ENCODE data around the gene MYG1. TPM values are rescaled to one million over a fixed set of nuclear protein-coding genes. Genes with fewer than 3 reads are reported as not detected.
"Not testable (repeated sequence)": the region's sequence is repeated elsewhere in the genome, so short reads cannot be mapped to it uniquely, and the experiment has no call there.

MYG1 gene
- polyA plus RNA-seq, 3 donors: 45.0 to 57.6 (median 53.7) TPM

DNA sequence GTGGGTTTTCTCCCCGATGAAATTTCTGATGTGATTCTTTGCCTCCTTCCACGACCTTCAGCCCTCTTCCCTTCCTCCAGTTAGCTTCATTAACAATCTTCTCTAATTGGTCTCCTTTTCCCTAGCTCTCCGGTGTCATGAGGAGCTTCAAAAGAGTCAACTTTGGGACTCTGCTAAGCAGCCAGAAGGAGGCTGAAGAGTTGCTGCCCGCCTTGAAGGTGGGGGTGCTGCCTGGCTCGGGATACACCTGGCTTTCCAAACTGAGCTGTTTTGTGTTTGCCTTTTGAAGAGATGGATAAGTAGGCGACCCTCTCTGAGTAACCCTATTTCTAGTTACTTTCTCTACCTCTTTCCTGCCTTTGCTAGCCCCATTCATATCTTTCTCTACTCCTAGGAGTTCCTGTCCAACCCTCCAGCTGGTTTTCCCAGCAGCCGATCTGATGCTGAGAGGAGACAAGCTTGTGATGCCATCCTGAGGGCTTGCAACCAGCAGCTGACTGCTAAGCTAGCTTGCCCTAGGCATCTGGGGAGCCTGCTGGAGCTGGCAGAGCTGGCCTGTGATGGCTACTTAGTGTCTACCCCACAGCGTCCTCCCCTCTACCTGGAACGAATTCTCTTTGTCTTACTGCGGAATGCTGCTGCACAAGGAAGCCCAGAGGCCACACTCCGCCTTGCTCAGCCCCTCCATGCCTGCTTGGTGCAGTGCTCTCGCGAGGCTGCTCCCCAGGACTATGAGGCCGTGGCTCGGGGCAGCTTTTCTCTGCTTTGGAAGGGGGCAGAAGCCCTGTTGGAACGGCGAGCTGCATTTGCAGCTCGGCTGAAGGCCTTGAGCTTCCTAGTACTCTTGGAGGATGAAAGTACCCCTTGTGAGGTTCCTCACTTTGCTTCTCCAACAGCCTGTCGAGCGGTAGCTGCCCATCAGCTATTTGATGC is 30.6 kb upstream of the MYG1 start:
- no peak for DNase-seq (ENCODE audit: extremely low read depth in 1 of 11, low read depth in 9 of 11, low spot score in 4 of 11)

DNA sequence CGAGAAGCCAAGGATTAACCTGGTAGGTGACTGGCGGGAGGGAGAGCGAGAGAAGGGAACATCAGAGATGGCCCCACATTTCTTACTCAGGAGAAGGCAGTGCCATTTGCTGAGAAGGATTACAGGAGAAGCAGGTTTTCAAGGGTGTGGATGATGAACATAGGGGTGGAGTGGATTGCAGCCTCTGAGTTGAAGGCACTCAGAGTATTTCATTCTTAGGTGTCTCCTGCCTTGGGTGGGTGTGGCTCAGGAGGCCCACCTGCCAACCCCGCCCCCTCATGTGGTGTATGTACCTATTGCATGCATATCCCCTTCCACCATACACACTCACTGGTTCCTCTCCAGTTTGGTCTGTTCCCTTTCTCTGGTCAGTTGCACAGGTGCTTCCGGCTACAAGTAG is 25.1 kb upstream of the MYG1 start:
- no peak for DNase-seq (ENCODE audit: extremely low read depth in 1 of 11, low read depth in 9 of 11, low spot score in 4 of 11)

DNA sequence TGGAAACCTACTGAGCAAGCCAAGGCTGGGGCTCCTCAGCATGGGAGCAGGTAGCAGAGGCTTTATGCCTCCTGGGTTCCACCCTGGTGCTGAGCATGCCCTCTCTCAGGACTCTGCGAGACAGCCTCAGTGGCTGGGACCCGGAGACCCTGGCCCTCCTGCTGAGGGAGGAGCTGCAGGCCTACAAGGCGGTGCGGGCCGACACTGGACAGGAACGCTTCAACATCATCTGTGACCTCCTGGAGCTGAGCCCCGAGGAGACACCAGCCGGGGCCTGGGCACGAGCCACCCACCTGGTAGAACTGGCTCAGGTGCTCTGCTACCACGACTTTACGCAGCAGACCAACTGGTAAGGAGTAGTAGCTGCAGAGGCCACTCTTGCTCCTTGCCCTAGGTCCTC is 23.0 kb upstream of the MYG1 start:
- DNase-seq (ENCODE audit: extremely low read depth in 1 of 11, low read depth in 9 of 11, low spot score in 4 of 11): no peak

DNA sequence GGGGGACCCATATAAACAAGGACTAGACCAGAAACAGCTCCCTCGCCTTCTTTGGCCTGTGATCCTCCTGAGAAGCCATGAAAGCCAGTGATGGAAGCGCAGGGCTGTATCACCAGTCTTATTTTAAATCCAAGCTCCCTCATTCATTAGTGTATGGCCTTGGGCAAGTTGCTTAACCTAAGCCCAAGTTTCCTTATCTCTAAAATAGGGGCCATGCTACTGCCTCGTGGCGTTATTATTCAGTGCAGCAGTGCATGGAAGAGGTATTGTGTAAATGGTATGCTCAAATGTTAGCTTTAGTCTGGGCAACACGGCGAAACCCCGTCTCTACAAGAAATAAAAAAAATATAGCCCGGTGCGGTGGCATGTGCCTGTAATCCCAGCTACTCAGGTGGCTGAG is 21.5 kb upstream of the MYG1 start:
- no peak for DNase-seq (ENCODE audit: extremely low read depth in 1 of 11, low read depth in 9 of 11, low spot score in 4 of 11)

DNA sequence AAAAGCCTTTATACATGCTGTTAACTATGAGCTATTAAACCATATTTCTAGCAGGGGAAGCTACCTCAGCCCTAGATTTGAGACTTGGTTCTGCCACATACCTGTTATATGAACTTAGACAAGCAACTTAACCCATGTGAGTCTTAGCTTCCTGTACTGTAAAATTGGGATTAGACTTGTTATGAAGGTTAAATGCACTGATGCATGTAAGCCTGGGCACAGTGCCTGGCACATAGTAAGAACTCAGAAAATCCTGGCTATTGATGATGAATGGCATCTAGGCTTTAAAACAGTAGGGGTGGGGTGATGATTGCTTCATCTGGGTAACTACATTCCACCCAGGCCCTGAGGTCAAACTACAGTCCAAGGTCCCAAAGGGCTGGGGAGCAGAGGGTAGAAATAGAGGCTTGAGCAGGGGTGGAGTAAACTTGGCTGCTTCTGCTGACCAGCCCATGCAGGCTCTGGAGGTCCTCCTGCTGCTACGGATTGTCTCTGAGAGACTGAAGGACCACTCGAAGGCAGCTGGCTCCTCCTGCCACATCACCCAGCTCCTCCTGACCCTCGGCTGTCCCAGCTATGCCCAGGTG is 20.1 kb upstream of the MYG1 start:
- DNase-seq (ENCODE audit: extremely low read depth in 1 of 11, low read depth in 9 of 11, low spot score in 4 of 11): no peak

DNA sequence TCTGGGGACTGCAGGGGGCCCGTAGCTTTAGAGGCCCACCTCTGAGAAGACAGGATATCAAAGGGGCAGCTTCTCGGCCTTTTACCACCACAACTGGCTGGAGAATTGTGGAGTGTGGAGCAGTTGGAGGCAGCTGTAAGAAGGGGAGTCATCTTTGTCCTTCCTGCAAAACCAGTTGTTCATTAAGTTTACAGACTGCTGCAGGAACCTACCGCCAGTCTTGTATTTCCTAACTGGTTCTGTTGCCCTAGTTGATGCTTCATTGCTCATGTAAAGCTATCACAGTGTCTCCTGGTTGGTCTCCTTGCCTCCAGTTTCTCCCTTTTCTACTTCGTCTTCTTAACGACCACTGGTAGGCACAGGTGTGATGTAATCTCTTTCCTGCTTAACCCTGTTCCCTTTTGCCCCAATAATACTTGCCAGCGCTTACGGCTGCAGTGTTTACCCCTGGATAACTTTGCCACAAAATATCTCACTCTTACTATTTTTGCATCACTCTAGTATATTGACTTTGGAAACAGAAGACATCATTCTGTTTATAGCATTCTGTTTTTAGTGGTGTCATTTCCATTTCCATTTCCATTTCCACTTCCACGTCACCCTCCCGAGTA is 19.5 kb upstream of the MYG1 start:
- DNase-seq (ENCODE audit: extremely low read depth in 1 of 11, low read depth in 9 of 11, low spot score in 4 of 11): no peak

DNA sequence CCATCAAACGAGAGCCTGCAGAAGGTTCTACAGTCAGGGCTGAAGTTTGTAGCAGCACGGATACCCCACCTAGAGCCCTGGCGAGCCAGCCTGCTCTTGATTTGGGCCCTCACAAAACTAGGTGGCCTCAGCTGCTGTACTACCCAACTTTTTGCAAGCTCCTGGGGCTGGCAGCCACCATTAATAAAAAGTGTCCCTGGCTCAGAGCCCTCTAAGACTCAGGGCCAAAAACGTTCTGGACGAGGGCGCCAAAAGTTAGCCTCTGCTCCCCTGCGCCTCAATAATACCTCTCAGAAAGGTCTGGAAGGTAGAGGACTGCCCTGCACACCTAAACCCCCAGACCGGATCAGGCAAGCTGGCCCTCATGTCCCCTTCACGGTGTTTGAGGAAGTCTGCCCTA is 13.0 kb upstream of the MYG1 start:
- no peak for DNase-seq (ENCODE audit: extremely low read depth in 1 of 11, low read depth in 9 of 11, low spot score in 4 of 11)

DNA sequence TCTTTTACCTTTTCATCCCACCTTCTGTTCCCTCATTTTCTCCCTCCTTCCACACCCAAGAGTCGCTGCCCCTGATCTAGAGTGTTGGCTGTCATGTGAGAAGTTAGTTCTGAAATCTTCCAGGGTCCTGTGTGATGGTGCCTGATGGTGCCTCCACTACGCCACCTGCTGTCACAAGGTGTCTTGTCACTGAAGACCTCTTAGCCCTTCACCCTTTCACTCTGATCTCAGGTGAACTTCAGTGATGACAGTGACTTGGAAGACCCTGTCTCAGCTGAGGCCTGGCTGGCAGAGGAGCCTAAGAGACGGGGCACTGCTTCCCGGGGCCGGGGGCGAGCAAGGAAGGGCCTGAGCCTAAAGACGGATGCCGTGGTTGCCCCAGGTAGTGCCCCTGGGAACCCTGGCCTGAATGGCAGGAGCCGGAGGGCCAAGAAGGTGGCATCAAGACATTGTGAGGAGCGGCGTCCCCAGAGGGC is 11.7 kb upstream of the MYG1 start:
- peak in 2 of 11 donors; percentile 19 to 47 for DNase-seq (ENCODE audit: extremely low read depth in 1 of 11, low read depth in 9 of 11, low spot score in 4 of 11)

DNA sequence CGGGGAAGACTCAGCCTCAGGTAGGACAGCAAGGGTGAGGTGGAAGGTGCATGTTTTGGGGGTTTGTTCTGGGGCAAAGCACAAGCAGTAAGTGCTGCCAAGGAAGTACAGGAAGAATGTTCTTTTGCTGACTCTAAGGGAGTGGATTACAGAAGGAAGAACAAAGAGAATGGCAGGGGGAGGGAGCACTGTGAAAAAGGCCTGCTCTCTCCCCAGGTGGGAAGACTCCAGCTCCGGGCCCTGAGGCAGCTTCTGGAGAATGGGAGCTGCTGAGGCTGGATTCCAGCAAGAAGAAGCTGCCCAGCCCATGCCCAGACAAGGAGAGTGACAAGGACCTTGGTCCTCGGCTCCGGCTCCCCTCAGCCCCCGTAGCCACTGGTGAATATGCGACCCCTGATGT is 11.2 kb upstream of the MYG1 start:
- no peak for DNase-seq (ENCODE audit: extremely low read depth in 1 of 11, low read depth in 9 of 11, low spot score in 4 of 11)

DNA sequence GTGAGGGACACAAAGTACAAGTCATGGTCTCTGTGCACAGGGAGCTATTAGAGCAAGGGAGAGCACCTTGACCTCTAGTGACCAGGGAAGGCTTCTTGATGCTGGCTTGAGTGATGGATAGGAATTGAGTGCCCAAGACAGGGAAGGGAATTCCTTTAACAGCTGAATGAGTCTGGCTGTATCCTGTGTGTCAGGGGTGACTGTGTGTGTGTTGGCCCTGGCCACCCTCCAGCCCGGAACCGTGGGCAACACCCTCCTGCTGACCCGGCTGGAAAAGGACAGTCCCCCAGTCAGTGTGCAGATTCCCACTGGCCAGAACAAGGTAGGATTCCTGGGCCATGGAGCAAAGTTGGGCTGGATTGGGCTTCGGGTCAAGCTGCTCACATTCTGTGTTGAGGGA is 9.6 kb upstream of the MYG1 start:
- no peak for DNase-seq (ENCODE audit: extremely low read depth in 1 of 11, low read depth in 9 of 11, low spot score in 4 of 11)

DNA sequence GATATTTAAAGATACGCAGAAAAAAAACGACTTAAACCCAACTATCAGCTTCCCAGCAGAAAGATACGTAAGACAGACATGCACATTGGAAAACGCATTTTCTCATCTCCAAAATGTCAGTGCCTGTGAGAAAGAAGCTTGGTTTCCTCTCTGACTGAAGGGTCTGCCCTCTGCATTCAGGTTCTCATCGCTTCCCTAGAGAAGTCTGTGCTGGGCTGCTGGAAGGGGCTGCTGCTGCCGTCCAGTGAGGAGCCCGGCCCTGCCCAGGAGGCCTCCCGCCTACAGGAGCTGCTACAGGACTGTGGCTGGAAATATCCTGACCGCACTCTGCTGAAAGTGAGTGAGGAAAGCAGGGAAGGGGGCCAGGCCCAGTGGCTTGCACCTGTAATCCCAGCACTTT is 8.8 kb upstream of the MYG1 start:
- DNase-seq (ENCODE audit: extremely low read depth in 1 of 11, low read depth in 9 of 11, low spot score in 4 of 11): no peak

DNA sequence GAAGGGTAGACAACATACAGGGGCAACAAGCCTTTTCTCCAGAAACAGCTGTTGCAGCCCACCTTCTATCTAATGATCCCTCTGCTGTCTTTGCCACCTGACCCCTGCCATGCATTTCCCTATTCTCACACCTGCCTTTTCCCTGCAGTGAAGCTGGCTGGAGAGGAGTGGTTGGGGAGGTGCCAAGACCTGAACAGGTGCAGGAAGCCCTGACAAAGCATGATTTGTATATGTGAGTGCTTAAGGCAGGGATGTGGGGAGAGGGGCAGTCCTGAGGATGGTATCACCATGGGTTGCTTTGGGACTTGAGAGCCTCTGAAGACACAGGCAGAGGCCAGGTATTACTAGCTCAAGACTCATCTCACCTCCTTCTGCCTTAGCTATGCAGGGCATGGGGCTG is 7.1 kb upstream of the MYG1 start:
- no peak for DNase-seq (ENCODE audit: extremely low read depth in 1 of 11, low read depth in 9 of 11, low spot score in 4 of 11)

DNA sequence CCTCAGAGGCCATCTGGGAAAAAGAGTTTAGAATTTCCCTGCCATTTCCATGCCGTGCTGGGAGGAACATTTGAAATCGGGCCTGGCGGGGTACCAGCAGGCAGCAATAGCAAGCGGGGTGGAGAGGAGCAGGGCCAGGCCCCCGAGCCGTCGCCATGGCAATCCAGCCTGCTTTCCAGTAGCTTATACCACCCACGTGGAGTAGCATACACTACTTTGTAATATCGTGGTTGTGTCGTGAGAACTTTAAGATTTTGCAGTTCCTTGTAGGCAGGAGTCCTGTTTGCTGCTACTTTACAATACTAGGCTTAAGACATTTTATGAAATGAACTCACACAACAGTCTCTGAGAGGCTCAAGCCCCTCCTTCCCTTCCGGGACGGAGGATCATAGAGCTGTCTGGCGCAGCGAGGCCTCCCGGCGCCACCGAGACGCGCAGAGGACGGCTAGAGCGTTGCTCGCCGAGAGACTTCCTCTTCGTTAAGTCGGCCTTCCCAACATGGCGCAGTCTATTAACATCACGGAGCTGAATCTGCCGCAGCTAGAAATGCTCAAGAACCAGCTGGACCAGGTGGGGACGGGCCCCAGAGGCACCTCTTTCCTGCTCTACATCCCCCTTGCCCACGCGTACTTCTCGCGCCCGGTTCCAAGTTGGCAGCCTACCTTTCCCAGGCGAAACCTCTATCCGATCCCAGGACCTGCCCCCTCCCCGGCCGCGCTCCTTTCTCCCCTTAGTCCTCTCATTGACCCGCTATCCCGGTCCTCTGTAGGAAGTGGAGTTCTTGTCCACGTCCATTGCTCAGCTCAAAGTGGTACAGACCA is 4.2 kb upstream of the MYG1 start, which contains the start of gene PFDN5:
TSS of gene PFDN5 (plus strand) at position 473 of the 821 bp plus-strand sequence. CDS start at position 499, 26 bp downstream.
- DNase-seq (ENCODE audit: extremely low read depth in 1 of 11, low read depth in 9 of 11, low spot score in 4 of 11): peak; percentile 70 to 88 (median 84)

DNA sequence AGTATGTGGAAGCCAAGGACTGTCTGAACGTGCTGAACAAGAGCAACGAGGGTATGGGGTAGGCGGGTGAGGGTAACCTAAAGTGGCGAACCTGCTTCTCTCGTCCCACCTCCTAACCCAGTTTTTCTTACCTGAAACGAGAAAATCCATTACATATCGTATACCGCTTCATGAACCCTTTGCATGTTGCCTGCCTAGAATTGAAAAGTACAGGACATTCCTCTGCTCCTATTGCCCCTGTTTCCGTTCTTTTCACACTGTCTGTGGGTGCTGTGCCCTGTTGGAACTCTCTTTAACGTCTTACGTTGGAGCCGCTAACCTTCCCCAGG is 3.6 kb upstream of the MYG1 start:
- no peak for DNase-seq (ENCODE audit: extremely low read depth in 1 of 11, low read depth in 9 of 11, low spot score in 4 of 11)

DNA sequence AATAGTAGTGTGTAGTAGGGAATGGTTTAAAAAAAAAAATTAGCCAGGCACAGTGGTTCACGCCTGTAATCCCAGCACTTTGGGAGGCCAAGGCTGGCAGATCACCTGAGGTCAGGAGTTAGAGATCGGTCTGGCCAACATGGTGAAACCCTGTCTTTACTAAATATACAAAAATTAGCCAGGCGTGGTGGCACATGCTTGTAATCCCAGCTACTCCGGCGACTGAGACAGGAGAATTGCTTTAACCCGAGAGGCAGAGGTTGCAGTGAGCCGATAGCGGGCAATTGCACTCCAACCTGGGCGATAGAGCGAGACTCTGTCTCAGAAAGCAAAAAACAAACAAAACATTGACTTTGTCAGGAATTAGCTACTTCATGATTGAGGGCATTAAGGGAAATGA is 2.4 kb upstream of the MYG1 start:
- not testable (repeated sequence) for DNase-seq (ENCODE audit: extremely low read depth in 1 of 11, low read depth in 9 of 11, low spot score in 4 of 11)

DNA sequence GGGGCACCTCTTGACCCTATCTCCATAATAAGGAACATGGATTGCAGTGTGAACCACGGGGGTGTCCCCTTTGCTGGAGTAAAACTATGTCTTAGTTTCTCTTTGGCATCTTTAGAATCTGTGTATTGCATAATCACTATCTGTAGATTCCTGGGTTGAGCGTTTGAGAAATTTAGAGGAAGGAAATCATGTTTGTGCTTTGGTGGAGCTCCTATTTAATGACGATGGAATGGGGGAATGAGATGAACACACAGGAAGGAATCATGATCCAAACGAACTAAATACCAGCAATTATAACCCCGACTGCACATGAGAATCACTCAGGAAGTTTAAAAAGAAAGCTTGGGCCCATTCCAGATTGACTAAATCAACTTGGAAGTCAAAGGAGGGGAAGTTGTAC is 1.3 kb upstream of the MYG1 start:
- no peak for DNase-seq (ENCODE audit: extremely low read depth in 1 of 11, low read depth in 9 of 11, low spot score in 4 of 11)

DNA sequence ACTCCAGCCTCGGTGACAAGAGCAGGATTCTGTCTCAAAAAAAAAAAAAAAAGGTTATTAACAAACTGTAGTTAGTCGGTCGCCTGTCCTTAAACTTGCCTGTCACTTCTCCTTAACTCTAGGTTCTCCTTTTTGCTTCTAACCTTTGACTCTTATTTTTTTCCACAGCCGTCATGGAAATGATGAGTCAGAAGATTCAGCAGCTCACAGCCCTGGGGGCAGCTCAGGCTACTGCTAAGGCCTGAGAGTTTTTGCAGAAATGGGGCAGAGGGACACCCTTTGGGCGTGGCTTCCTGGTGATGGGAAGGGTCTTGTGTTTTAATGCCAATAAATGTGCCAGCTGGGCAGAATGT is 418 bp upstream of the MYG1 start:
- peak in 1 of 11 donors; percentile 36 for DNase-seq (ENCODE audit: extremely low read depth in 1 of 11, low read depth in 9 of 11, low spot score in 4 of 11)

DNA sequence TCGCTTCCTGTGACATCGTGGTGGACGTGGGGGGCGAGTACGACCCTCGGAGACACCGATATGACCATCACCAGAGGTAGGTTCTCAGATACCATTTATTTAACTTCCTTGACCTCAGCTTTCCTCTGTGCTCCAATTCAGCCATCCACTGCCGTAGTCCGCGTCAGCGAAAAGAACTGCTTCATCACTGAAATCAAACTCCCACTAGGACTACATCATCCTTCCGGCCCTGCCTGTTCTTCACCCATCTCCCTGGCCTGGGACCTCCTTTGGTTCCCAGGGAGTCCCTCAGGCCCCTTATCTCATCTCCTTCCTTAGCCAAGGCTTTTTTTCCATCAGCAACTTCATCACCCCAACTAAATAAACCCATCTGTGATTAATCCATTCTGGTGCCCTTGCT is 692 bp downstream of the MYG1 start:
- no peak for DNase-seq (ENCODE audit: extremely low read depth in 1 of 11, low read depth in 9 of 11, low spot score in 4 of 11)

DNA sequence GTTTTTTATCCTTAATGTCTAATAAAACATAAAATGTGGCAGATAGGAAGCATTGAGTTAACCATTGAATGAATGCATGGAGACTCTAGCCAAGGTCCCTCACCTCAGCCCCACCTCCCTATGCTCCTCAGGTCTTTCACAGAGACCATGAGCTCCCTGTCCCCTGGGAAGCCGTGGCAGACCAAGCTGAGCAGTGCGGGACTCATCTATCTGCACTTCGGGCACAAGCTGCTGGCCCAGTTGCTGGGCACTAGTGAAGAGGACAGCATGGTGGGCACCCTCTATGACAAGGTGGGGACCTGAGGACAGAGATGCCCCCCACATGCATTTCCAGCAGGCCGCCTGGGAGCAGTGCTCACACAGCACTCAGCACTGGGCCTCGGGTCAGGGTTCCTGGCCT is 3.4 kb downstream of the MYG1 start:
- DNase-seq (ENCODE audit: extremely low read depth in 1 of 11, low read depth in 9 of 11, low spot score in 4 of 11): no peak

DNA sequence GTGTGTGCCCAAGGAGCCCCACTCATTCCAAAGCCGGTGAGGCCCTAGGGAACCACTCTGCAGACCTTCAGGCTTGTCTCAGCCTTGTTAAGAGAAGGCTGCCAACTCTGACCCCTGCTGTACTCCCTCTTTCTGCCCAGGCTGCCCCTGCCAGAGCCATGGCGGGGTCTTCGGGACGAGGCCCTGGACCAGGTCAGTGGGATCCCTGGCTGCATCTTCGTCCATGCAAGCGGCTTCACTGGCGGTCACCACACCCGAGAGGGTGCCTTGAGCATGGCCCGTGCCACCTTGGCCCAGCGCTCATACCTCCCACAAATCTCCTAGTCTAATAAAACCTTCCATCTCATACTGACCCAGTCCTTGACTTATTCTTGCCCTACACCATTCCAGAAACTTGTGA is 7.3 kb downstream of the MYG1 start:
- no peak for DNase-seq (ENCODE audit: extremely low read depth in 1 of 11, low read depth in 9 of 11, low spot score in 4 of 11)
